ENCODE measurements around the gene SGF29.
"Not testable (repeated sequence)": the region's sequence is repeated elsewhere in the genome, so short reads cannot be mapped to it uniquely, and the experiment has no call there.

The SGF29 gene

GRCh38 chr16:28606291-28607115 lies 52.8 kb downstream of the SGF29 start:
- TF ChIP-seq EZH2 (optimal IDR thresholded peaks at IDR 0.05; ENCODE audit: low read depth, low read length) (no peak), CTCF (IDR thresholded peaks at IDR 0.05; ENCODE audit: low read length) (no peak), EZH2phosphoT487 (IDR thresholded peaks at IDR 0.05; ENCODE audit: low read length) (no peak)
- no peak for DNase-seq

GRCh38 chr16:28607116-28607623 lies 53.5 kb downstream of the SGF29 start:
- no peaks in the 10 kb centered on the region for H3F3A ChIP-seq (ENCODE audit: insufficient read depth, low read length)
- H3K4me2 ChIP-seq (ENCODE audit: low read depth, low read length), result no peak overlapping the region
- H3K4me3 ChIP-seq (ENCODE audit: low read length), result no peak overlapping the region
- no peaks in the 10 kb centered on the region for H3K9me3 ChIP-seq (replicated peaks; ENCODE audit: insufficient read depth, low read length)
- no peaks in the 10 kb centered on the region for H3K27me3 ChIP-seq (replicated peaks; ENCODE audit: insufficient read depth, low read length)
- TF ChIP-seq EZH2phosphoT487 (IDR thresholded peaks at IDR 0.05; ENCODE audit: low read length) (no peak), CTCF (IDR thresholded peaks at IDR 0.05; ENCODE audit: low read length) (no peak), EZH2 (optimal IDR thresholded peaks at IDR 0.05; ENCODE audit: low read depth, low read length) (no peak)
- H3K27ac ChIP-seq (ENCODE audit: low read length), result no peak overlapping the region
- H3K9me2 ChIP-seq (replicated peaks; ENCODE audit: insufficient read depth, low read length), result no peaks in the 10 kb centered on the region
- H2AFZ ChIP-seq (ENCODE audit: low read length), result no peak overlapping the region
- H4K20me1 ChIP-seq (ENCODE audit: insufficient read depth, low read length), result no peaks in the 10 kb centered on the region
- no peaks in the 10 kb centered on the region for H3K36me3 ChIP-seq (replicated peaks; ENCODE audit: insufficient read depth, low read length)
- no peaks in the 10 kb centered on the region for H3K79me2 ChIP-seq (ENCODE audit: low read length)
- H3K4me1 ChIP-seq (ENCODE audit: low read length), result no peaks in the 10 kb centered on the region
- no peak overlapping the region for H3K9ac ChIP-seq (ENCODE audit: low read length)
- no peak for DNase-seq

More at GRCh38 chr16:28606291-28607115, 52.8 kb downstream of the SGF29 start:
- Histone ChIP-seq H3K79me2 (ENCODE audit: low read length) (no peaks in the 10 kb centered on the region), H3K4me1 (ENCODE audit: low read length) (no peaks in the 10 kb centered on the region), H3K36me3 (replicated peaks; ENCODE audit: insufficient read depth, low read length) (no peaks in the 10 kb centered on the region), H3K27ac (ENCODE audit: low read length) (no peak overlapping the region), H3K27me3 (replicated peaks; ENCODE audit: insufficient read depth, low read length) (no peaks in the 10 kb centered on the region), H2AFZ (ENCODE audit: low read length) (no peak overlapping the region), H3K9me3 (replicated peaks; ENCODE audit: insufficient read depth, low read length) (no peaks in the 10 kb centered on the region), H3K9me2 (replicated peaks; ENCODE audit: insufficient read depth, low read length) (no peaks in the 10 kb centered on the region), H3F3A (ENCODE audit: insufficient read depth, low read length) (no peaks in the 10 kb centered on the region), H3K9ac (ENCODE audit: low read length) (no peak overlapping the region), H3K4me2 (ENCODE audit: low read depth, low read length) (no peak overlapping the region), H3K4me3 (ENCODE audit: low read length) (no peak overlapping the region), H4K20me1 (ENCODE audit: insufficient read depth, low read length) (no peaks in the 10 kb centered on the region)

GRCh38 chr16:28607681-28608495 lies 54.2 kb downstream of the SGF29 start:
- H3K4me1 ChIP-seq (ENCODE audit: low read length); H3K9ac ChIP-seq (ENCODE audit: low read length); H2AFZ ChIP-seq (ENCODE audit: low read length); H3K79me2 ChIP-seq (ENCODE audit: low read length); H3K4me2 ChIP-seq (ENCODE audit: low read depth, low read length); DNase-seq; H3K27me3 ChIP-seq (replicated peaks; ENCODE audit: insufficient read depth, low read length); H3K4me3 ChIP-seq (ENCODE audit: low read length); H4K20me1 ChIP-seq (ENCODE audit: insufficient read depth, low read length); H3F3A ChIP-seq (ENCODE audit: insufficient read depth, low read length); H3K9me3 ChIP-seq (replicated peaks; ENCODE audit: insufficient read depth, low read length); H3K9me2 ChIP-seq (replicated peaks; ENCODE audit: insufficient read depth, low read length); H3K27ac ChIP-seq (ENCODE audit: low read length); H3K36me3 ChIP-seq (replicated peaks; ENCODE audit: insufficient read depth, low read length): not testable (repeated sequence)

- not testable (repeated sequence) for H3K4me1 ChIP-seq (ENCODE audit: low read length); H3K79me2 ChIP-seq (ENCODE audit: low read length); H3K36me3 ChIP-seq (replicated peaks; ENCODE audit: insufficient read depth, low read length); H4K20me1 ChIP-seq (ENCODE audit: insufficient read depth, low read length); DNase-seq; H3K9me2 ChIP-seq (replicated peaks; ENCODE audit: insufficient read depth, low read length); H3K4me2 ChIP-seq (ENCODE audit: low read depth, low read length); H3K9me3 ChIP-seq (replicated peaks; ENCODE audit: insufficient read depth, low read length); H3K4me3 ChIP-seq (ENCODE audit: low read length); H3K27me3 ChIP-seq (replicated peaks; ENCODE audit: insufficient read depth, low read length); H3K9ac ChIP-seq (ENCODE audit: low read length); H3F3A ChIP-seq (ENCODE audit: insufficient read depth, low read length); H2AFZ ChIP-seq (ENCODE audit: low read length); H3K27ac ChIP-seq (ENCODE audit: low read length)
Observed at GRCh38 chr16:28608496-28608808, 54.7 kb downstream of the SGF29 start.

GRCh38 chr16:28608867-28609596 lies 55.3 kb downstream of the SGF29 start:
- H3K27ac ChIP-seq (ENCODE audit: low read length); H3K36me3 ChIP-seq (replicated peaks; ENCODE audit: insufficient read depth, low read length); H3K4me3 ChIP-seq (ENCODE audit: low read length); H3K9me2 ChIP-seq (replicated peaks; ENCODE audit: insufficient read depth, low read length); H3K9me3 ChIP-seq (replicated peaks; ENCODE audit: insufficient read depth, low read length); H3K4me2 ChIP-seq (ENCODE audit: low read depth, low read length); DNase-seq; H4K20me1 ChIP-seq (ENCODE audit: insufficient read depth, low read length); H3K9ac ChIP-seq (ENCODE audit: low read length); H3K4me1 ChIP-seq (ENCODE audit: low read length); H2AFZ ChIP-seq (ENCODE audit: low read length); H3K27me3 ChIP-seq (replicated peaks; ENCODE audit: insufficient read depth, low read length); H3F3A ChIP-seq (ENCODE audit: insufficient read depth, low read length); H3K79me2 ChIP-seq (ENCODE audit: low read length): not testable (repeated sequence)
